Vagina (tissue), 2 donors: Measurements from ENCODE around the gene TRMT61A. TPM values are rescaled to one million over a fixed set of nuclear protein-coding genes. Genes with fewer than 3 reads are reported as not detected.
A peak's percentile ranks its signal among the peaks of the same experiment; 100 is the strongest.

Source experiments
- DNase-seq, 2 donors: peaks; one replicate each; pipeline ENCODE4 v3.0.0-alpha.2; 2017; ENCODE audit errors: extremely low spot score in 2 of 2
- H3K27ac ChIP-seq: fragments of 200-600 bp; sonication (generic); one replicate; pipeline ENCODE4 v1.5.1; 2019
- H3K27me3 ChIP-seq: fragments of 200-600 bp; sonication (generic); one replicate; pipeline ENCODE4 v1.5.1; 2019
- H3K36me3 ChIP-seq, 2 donors: fragments of 200-600 bp; sonication (generic); one replicate each; pipeline ENCODE4 v1.5.1; 2017 to 2019
- H3K4me1 ChIP-seq: fragments of 200-600 bp; sonication (generic); one replicate; pipeline ENCODE4 v1.5.1; 2019
- H3K4me3 ChIP-seq, 2 donors: fragments of 200-600 bp; sonication (generic); 1 replicate in 1 of 2; 2 replicates in 1 of 2; pipeline ENCODE4 v1.5.1; 2016 to 2019
- H3K9me3 ChIP-seq: fragments of 200-600 bp; sonication (generic); one replicate; pipeline ENCODE4 v1.5.1; 2019
- POLR2A ChIP-seq, 2 donors: fragments of 450-650 bp; IDR thresholded peaks; one replicate each; pipeline ENCODE4 v1.6.1; 2017; ENCODE audit warnings: antibody characterized with exemption in 2 of 2, mild to moderate bottlenecking in 2 of 2, moderate library complexity in 2 of 2
- POLR2AphosphoS5 ChIP-seq, 2 donors: sonication (generic); formaldehyde crosslinking; IDR thresholded peaks; one replicate each; pipeline ENCODE4 v1.9.0; 2017; ENCODE audit warnings: antibody characterized with exemption in 2 of 2, mild to moderate bottlenecking in 2 of 2, low read depth in 1 of 2; ENCODE audit not compliant: insufficient read depth in 1 of 2
- intact Hi-C: fragments of 100-400 bp; cut with DNase I; formaldehyde crosslinking; loops from one replicate; pipeline ENCODE4 v1.15.1; 2023
- total RNA-seq: library from RNA; depleted of rRNA; stranded (reverse); fragments of >200 nt; gene quantifications from one replicate; pipeline ENCODE4 v1.2.3, GENCODE V29; 2016
- TF ChIP-seq, protein P1 (sequence below), 3 experiments: fragments of 450-650 bp in 2 of 3; fragments of 200-600 bp in 1 of 3; sonication (generic) in 1 of 3; IDR thresholded peaks; one replicate each; pipeline ENCODE4 v1.5.1; 2017 to 2019; ENCODE audit warnings: antibody characterized with exemption in 3 of 3, mild to moderate bottlenecking in 2 of 3, moderate library complexity in 2 of 3

TRMT61A gene
- total RNA-seq, 1 donor from 2014 or later: 17.7 TPM

DNA sequence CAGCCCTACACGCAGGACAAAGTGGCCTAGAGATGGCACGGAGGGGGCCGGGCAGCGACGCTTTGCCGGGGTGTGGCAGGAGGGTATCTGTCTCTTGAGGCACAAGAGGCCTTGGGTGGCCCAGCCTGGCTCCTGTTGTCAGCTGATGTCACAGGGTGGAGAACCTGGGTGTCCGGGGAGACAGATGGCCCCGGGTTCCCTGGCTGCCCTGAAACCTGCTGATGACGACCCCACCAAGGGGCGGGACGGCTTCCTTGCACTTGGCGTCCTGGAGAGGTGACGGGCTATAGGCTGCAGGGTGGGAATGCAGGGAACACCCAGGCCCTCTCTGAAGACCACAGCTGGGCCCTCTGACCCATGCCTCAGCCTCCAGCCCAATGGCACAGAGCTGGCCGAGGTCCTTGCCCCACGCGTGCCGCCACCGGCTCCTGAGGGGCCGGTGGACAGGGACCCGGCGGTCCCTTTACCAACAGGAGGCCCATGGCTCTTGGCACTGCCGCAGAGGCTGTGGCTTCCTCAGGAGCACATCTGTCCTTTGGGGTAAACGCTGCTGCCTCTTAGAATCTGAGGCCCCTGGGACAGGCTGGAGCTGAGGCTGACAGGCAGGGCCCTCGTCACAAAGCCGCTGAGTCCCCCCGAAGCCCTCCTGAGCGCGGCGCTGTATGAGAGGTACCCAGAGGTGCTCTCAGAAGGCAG, 16.4 kb downstream of the TRMT61A start:
- Histone ChIP-seq H3K36me3 (no peaks in the 10 kb centered on the region), H3K27me3 (no peaks in the 10 kb centered on the region), H3K4me1 (peaks cover 67% of the 10 kb centered on the region), H3K4me3 (no peak overlapping the region), H3K27ac (peak overlapping the region; percentile 88), H3K9me3 (no peaks in the 10 kb centered on the region)
- intact Hi-C loops: loop anchor here (5.0 kb wide), 1 partner anchor 43 kb away; no protein-coding TSS in a partner anchor
- no peak for DNase-seq
- no peak for TF ChIP-seq POLR2A (IDR thresholded peaks at IDR 0.05)
- no peak for TF ChIP-seq POLR2AphosphoS5 (IDR thresholded peaks at IDR 0.05; ENCODE audit: insufficient read depth in 1 of 2, low read depth in 1 of 2)
- TF ChIP-seq, protein P1, sequence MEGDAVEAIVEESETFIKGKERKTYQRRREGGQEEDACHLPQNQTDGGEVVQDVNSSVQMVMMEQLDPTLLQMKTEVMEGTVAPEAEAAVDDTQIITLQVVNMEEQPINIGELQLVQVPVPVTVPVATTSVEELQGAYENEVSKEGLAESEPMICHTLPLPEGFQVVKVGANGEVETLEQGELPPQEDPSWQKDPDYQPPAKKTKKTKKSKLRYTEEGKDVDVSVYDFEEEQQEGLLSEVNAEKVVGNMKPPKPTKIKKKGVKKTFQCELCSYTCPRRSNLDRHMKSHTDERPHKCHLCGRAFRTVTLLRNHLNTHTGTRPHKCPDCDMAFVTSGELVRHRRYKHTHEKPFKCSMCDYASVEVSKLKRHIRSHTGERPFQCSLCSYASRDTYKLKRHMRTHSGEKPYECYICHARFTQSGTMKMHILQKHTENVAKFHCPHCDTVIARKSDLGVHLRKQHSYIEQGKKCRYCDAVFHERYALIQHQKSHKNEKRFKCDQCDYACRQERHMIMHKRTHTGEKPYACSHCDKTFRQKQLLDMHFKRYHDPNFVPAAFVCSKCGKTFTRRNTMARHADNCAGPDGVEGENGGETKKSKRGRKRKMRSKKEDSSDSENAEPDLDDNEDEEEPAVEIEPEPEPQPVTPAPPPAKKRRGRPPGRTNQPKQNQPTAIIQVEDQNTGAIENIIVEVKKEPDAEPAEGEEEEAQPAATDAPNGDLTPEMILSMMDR (IDR thresholded peaks at IDR 0.05): no peak

DNA sequence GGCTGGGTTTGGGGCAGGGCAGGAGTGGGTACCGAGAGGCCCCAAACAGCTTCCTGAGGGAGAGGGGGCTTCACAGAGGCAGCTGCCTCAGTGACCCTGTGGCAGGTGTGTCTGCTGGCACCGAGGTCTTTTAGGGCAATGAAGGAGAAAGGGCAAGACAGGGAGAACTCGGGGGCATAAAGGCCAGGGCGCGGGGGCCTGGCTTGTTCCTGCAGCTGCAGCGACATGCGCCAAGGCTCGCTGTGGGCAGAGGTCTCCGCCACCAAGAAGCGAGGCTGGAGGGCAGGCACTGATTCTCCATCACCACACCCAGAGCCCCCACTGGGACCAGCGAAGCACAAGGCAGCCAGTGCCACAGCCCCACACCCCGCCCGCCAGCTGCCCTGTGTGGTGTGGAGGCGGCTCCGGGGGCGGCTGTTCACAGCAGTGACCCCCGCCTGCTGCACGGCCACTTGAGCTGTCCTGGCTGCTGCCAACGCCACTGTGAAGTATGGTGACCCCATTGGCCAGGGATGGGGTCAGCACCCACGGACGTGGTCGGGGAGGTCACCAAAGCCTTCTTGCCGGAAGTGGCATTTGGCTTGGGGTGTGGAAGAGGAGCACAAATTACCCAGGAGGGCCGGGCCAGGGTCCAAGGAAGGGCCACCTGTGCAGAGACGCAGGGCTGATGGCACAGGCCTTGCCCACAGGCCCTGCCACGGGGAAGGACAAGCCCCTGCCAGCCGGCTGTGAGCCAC, 17.1 kb downstream of the TRMT61A start:
- Histone ChIP-seq H3K9me3 (no peaks in the 10 kb centered on the region), H3K27me3 (no peaks in the 10 kb centered on the region), H3K36me3 (no peaks in the 10 kb centered on the region), H3K27ac (no peak overlapping the region), H3K4me3 (no peak overlapping the region), H3K4me1 (peaks cover 68% of the 10 kb centered on the region)
- DNase-seq: no peak
- TF ChIP-seq POLR2AphosphoS5 (IDR thresholded peaks at IDR 0.05; ENCODE audit: insufficient read depth in 1 of 2, low read depth in 1 of 2): no peak
- TF ChIP-seq POLR2A (IDR thresholded peaks at IDR 0.05): no peak
- TF ChIP-seq, protein P1 (IDR thresholded peaks at IDR 0.05): no peak
- intact Hi-C loops: loop anchor here (5.0 kb wide), 1 partner anchor 44 kb away; no protein-coding TSS in a partner anchor

DNA sequence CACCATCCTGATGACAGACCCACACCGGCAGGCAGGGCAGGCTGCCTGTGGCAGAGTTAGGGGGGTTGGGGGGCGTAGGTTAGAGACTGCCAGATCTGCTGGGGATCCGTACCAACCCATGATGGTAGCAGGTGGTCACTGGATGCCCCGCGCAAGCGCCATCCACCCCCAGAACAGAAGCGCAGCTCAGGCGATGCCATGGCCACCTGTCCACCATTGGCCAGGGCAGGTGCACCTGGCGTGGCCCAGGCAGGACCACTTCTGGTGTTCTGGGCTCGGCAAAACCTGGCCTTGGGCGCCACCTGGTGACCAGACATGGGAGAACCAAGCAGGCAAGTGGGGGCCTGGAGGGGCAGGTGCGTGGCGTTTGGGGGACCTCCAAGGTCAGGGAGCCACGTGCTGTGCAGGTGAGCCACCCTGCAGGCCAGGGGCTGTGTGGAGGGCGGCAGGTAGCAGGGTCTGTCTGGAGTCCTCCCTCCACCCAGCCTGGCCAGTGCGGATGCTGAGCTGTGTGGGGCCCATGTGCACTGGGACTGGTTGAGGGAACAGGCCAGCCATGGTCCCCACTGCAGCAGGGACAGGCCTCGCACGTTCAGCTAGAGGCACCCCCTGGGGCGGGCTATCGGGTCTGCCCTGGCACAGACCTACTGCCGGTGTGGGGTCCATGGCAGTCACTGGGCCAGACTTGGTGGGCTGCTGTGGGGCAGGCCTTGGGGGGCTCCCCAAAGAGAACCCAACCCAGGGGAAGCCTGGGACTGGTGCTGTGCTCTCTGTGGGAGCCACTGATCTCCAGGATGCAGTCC, 17.9 kb downstream of the TRMT61A start:
- peaks cover 68% of the 10 kb centered on the region for H3K4me1 ChIP-seq
- no peaks in the 10 kb centered on the region for H3K9me3 ChIP-seq
- no peak for DNase-seq
- no peak overlapping the region for H3K4me3 ChIP-seq
- H3K27me3 ChIP-seq: no peaks in the 10 kb centered on the region
- H3K27ac ChIP-seq: no peak overlapping the region
- intact Hi-C loops: loop anchor here (5.0 kb wide), 1 partner anchor 45 kb away; no protein-coding TSS in a partner anchor
- H3K36me3 ChIP-seq: no peaks in the 10 kb centered on the region
- TF ChIP-seq POLR2AphosphoS5 (IDR thresholded peaks at IDR 0.05; ENCODE audit: insufficient read depth in 1 of 2, low read depth in 1 of 2) (peak in 1 of 2 donors; percentile 37), POLR2A (IDR thresholded peaks at IDR 0.05) (no peak)
- TF ChIP-seq, protein P1 (IDR thresholded peaks at IDR 0.05): peak; percentile 95 to 98 (median 95)

DNA sequence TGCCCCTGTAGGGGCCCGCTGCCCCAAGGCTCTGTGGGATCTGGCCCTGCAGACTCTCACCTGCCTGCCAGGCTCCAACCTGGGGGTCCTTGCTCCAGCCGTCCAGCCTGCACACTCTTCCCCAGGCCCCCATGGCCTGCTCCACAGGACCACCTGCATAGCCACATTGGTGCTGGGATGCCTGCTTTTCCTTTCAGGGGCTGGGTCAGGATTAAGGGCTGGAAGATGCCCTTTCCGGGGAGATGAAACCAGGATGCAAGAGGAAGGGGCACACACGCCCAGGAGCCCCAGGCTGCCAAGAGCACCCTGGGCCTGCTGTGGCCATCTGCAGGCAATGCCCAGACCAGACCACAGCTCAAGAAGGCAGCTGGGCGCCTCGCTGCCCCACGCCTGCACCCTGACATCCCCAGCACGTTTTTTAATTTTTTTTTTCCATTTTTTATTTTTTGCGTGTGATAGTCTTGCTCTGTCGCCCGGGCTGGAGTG, 18.5 kb downstream of the TRMT61A start:
- no peaks in the 10 kb centered on the region for H3K36me3 ChIP-seq
- intact Hi-C loops: loop anchor here (5.0 kb wide), 1 partner anchor 45 kb away; no protein-coding TSS in a partner anchor
- H3K27me3 ChIP-seq: no peaks in the 10 kb centered on the region
- DNase-seq: no peak
- H3K9me3 ChIP-seq: no peaks in the 10 kb centered on the region
- peaks cover 68% of the 10 kb centered on the region for H3K4me1 ChIP-seq
- TF ChIP-seq POLR2AphosphoS5 (IDR thresholded peaks at IDR 0.05; ENCODE audit: insufficient read depth in 1 of 2, low read depth in 1 of 2): no peak
- TF ChIP-seq, protein P1 (IDR thresholded peaks at IDR 0.05): no peak
- no peak overlapping the region for H3K27ac ChIP-seq
- H3K4me3 ChIP-seq: no peak overlapping the region
